Thyroid gland (tissue), 4 donors: ENCODE results near the gene PTPN11. TPM values are rescaled to one million over a fixed set of nuclear protein-coding genes. Genes with fewer than 3 reads are reported as not detected.
"Not testable (repeated sequence)": the region's sequence is repeated elsewhere in the genome, so short reads cannot be mapped to it uniquely, and the experiment has no call there.

ENCODE experiments used
- DNase-seq, 2 donors: peaks; one replicate each; pipeline ENCODE4 v3.0.0-alpha.2; 2019
- H3K27ac ChIP-seq, 3 donors: fragments of 200-600 bp; sonication (generic); 1 replicate in 2 of 3; 2 replicates in 1 of 3; pipeline ENCODE4 v1.5.1; 2016 to 2019; ENCODE audit warnings: mild to moderate bottlenecking in 1 of 3, moderate library complexity in 1 of 3
- H3K27me3 ChIP-seq: fragments of 200-600 bp; sonication (generic); one replicate; pipeline ENCODE4 v1.5.1; 2019
- H3K36me3 ChIP-seq, 2 donors: fragments of 200-600 bp; sonication (generic); one replicate each; pipeline ENCODE4 v1.5.1; 2016 to 2019
- H3K4me1 ChIP-seq, 2 donors: fragments of 200-600 bp; sonication (generic); one replicate each; pipeline ENCODE4 v1.5.1; 2017 to 2019
- H3K4me3 ChIP-seq, 3 donors: fragments of 200-600 bp; sonication (generic); replicated peaks in 1 of 3; 1 replicate in 2 of 3; 2 replicates in 1 of 3; pipeline ENCODE4 v1.5.1; 2016; ENCODE audit warnings: mild to moderate bottlenecking in 1 of 3
- H3K9me3 ChIP-seq: fragments of 200-600 bp; sonication (generic); one replicate; pipeline ENCODE4 v1.5.1; 2017
- POLR2A ChIP-seq, 2 donors: fragments of 450-650 bp; IDR thresholded peaks; one replicate each; pipeline ENCODE4 v1.6.1; 2017; ENCODE audit warnings: antibody characterized with exemption in 2 of 2, mild to moderate bottlenecking in 2 of 2, moderate library complexity in 1 of 2
- WGBS, 2 donors: methylation state at CpG; one replicate each; pipeline ENCODE4 v1.1.5; 2017; 5-methylcytosine and 5-hydroxymethylcytosine counted together
- intact Hi-C: fragments of 100-400 bp; cut with DNase I; formaldehyde crosslinking; loops from one replicate; pipeline ENCODE4 v1.15.1; 2023
- total RNA-seq, 4 donors: library from RNA; depleted of rRNA; stranded (reverse); fragments of >200 nt; gene quantifications; one replicate each; pipeline ENCODE4 v1.2.3, GENCODE V29; 2016
- TF ChIP-seq, protein P1 (sequence below), 6 experiments: fragments of 200-600 bp in 3 of 6; fragments of 450-650 bp in 3 of 6; sonication (generic) in 3 of 6; IDR thresholded peaks; one replicate each; pipeline ENCODE4 v1.5.1; 2016 to 2019; ENCODE audit warnings: antibody characterized with exemption in 6 of 6, mild to moderate bottlenecking in 2 of 6, inconsistent platforms in 1 of 6, moderate library complexity in 1 of 6

Gene PTPN11
- total RNA-seq, 4 donors from 2014 or later: 75.8 to 99.6 (median 78.5) TPM

DNA sequence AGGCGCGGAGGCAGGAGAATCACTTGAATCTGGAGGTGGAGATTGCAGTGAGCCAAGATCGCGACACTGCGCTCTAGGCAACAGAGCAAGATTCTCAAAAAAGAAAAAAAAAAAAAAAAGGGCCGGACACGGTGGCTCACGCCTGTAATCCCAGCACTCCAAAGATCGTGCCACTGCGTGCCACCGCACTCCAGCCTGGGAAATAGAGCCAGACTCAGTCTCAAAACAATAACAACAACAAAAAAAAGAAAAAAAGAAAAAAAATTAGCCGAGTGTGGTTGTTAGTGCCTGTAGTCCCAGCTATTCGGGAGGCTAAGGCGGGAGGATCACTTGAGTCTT lies 8.9 kb upstream of the PTPN11 start:
- whole genome bisulfite sequencing, 2 donors: 92 to 94% methylated on average over 14 of the region's 14 CpGs
- intact Hi-C loops: no loop called here
- H3K4me1 ChIP-seq: peaks cover 0 to 14% of the 10 kb centered on the region in 2 donors
- DNase-seq: peak in 1 of 2 donors; percentile 3
- no peaks in the 10 kb centered on the region for H3K9me3 ChIP-seq
- H3K27ac ChIP-seq: peak overlapping the region in 2 of 3 donors; percentile 78 to 99
- H3K27me3 ChIP-seq: no peaks in the 10 kb centered on the region
- TF ChIP-seq POLR2A (IDR thresholded peaks at IDR 0.05): no peak
- TF ChIP-seq, protein P1, sequence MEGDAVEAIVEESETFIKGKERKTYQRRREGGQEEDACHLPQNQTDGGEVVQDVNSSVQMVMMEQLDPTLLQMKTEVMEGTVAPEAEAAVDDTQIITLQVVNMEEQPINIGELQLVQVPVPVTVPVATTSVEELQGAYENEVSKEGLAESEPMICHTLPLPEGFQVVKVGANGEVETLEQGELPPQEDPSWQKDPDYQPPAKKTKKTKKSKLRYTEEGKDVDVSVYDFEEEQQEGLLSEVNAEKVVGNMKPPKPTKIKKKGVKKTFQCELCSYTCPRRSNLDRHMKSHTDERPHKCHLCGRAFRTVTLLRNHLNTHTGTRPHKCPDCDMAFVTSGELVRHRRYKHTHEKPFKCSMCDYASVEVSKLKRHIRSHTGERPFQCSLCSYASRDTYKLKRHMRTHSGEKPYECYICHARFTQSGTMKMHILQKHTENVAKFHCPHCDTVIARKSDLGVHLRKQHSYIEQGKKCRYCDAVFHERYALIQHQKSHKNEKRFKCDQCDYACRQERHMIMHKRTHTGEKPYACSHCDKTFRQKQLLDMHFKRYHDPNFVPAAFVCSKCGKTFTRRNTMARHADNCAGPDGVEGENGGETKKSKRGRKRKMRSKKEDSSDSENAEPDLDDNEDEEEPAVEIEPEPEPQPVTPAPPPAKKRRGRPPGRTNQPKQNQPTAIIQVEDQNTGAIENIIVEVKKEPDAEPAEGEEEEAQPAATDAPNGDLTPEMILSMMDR (IDR thresholded peaks at IDR 0.05): no peak
- H3K36me3 ChIP-seq: peaks cover 29 to 32% of the 10 kb centered on the region in 2 donors
- no peak overlapping the region for H3K4me3 ChIP-seq

GRCh38 chr12:112413855-112414625 lies 4.7 kb upstream of the PTPN11 start:
- Histone ChIP-seq H3K9me3 (no peaks in the 10 kb centered on the region), H3K27ac (no peak overlapping the region), H3K4me3 (no peak overlapping the region), H3K36me3 (no peaks in the 10 kb centered on the region), H3K4me1 (peaks cover 5 to 7% of the 10 kb centered on the region in 2 donors), H3K27me3 (no peaks in the 10 kb centered on the region)
- intact Hi-C loops: no loop called here
- WGBS, 2 donors: 49 to 52% methylated on average over 2 of the region's 2 CpGs
- DNase-seq: no peak
- TF ChIP-seq POLR2A (IDR thresholded peaks at IDR 0.05): no peak
- TF ChIP-seq, protein P1 (IDR thresholded peaks at IDR 0.05): no peak

DNA sequence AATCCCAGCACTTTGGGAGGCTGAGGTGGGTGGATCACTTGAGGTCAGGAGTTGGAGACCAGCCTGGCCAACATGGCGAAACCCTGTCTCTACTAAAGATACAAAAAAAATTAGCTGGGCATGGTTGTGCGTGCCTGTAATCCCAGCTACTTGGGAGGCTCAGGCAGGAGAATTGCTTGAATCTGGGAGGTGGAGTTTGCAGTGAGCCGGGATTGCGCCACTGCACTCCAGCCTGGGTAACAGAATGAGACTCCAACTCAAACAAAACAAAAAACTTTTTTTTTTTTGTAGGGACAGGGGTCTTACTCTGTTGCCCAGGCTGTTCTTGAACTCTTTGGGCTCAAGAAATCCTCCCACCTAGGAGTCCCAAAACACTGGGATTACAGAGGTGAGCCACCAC lies 3.3 kb upstream of the PTPN11 start:
- intact Hi-C loops, H3K4me3 ChIP-seq, H3K27ac ChIP-seq, DNase-seq, H3K36me3 ChIP-seq, H3K9me3 ChIP-seq, H3K27me3 ChIP-seq: not testable (repeated sequence)
- peaks cover 15% of the 10 kb centered on the region in 2 donors for H3K4me1 ChIP-seq
- 84 to 100% methylated on average over 4 of the region's 4 CpGs for WGBS, 2 donors

- no peak for DNase-seq
- intact Hi-C loops: no loop called here
- H3K27me3 ChIP-seq: no peaks in the 10 kb centered on the region
- H3K4me1 ChIP-seq: peaks cover 15% of the 10 kb centered on the region in 2 donors
- H3K36me3 ChIP-seq: no peaks in the 10 kb centered on the region
- H3K9me3 ChIP-seq: no peaks in the 10 kb centered on the region
- peak overlapping the region; percentile 44 to 99 (median 95) for H3K4me3 ChIP-seq
- peak overlapping the region; percentile 90 to 95 (median 92) for H3K27ac ChIP-seq
- TF ChIP-seq, protein P1 (IDR thresholded peaks at IDR 0.05): no peak
- TF ChIP-seq POLR2A (IDR thresholded peaks at IDR 0.05): no peak
- 1 to 4% methylated on average over 18 of the region's 18 CpGs for WGBS, 2 donors
Measured at GRCh38 chr12:112418273-112418607, 507 bp upstream of the PTPN11 start.

- TF ChIP-seq, protein P1 (IDR thresholded peaks at IDR 0.05): peak in 1 of 6 experiments; percentile 3
- TF ChIP-seq POLR2A (IDR thresholded peaks at IDR 0.05): no peak
- WGBS, 2 donors: 9% methylated on average over 15 of the region's 31 CpGs
- intact Hi-C loops: no loop called here
- peaks cover 15% of the 10 kb centered on the region in 2 donors for H3K4me1 ChIP-seq
- H3K27ac ChIP-seq: peak overlapping the region; percentile 90 to 95 (median 92)
- H3K27me3 ChIP-seq: no peaks in the 10 kb centered on the region
- no peaks in the 10 kb centered on the region for H3K36me3 ChIP-seq
- DNase-seq: peak; percentile 62 to 67
- no peaks in the 10 kb centered on the region for H3K9me3 ChIP-seq
- peak overlapping the region; percentile 44 to 99 (median 95) for H3K4me3 ChIP-seq
Measured at GRCh38 chr12:112419297-112420133, 768 bp downstream of the PTPN11 start.
